Activated CD4-positive, alpha-beta T cell treated with anti-CD3 and anti-CD28 coated beads, Interleukin-2, amount 10 ng/mL, durations not matched to agents 7 days and 5 days (primary cell): ENCODE results near the gene IPO11. TPM values are rescaled to one million over a fixed set of nuclear protein-coding genes. Genes with fewer than 3 reads are reported as not detected.

Experiments used
- CTCF ChIA-PET: fragments of 350-600 bp; sonication (Branson Sonifier 250); formaldehyde crosslinking; loops from one replicate; lab custom pipeline; 2021; ENCODE audit warnings: antibody characterized with exemption; lab: Charles Lee
- POLR2A ChIA-PET: fragments of 350-600 bp; sonication (Branson Sonifier 250); formaldehyde crosslinking; loops from one replicate; lab custom pipeline; 2021; ENCODE audit warnings: antibody characterized with exemption; lab: Charles Lee
- DNase-seq: peaks from one replicate; pipeline ENCODE4 v3.0.0-alpha.2; 2020
- H3K27ac Mint-ChIP-seq: one replicate; pipeline ENCODE4 v1.8.0; 2021; ENCODE audit warnings: mild to moderate bottlenecking, moderate library complexity, mixed read lengths
- H3K27me3 Mint-ChIP-seq: one replicate; pipeline ENCODE4 v1.8.0; 2021; ENCODE audit warnings: mixed read lengths
- H3K36me3 Mint-ChIP-seq: one replicate; pipeline ENCODE4 v1.8.0; 2021; ENCODE audit warnings: low read depth, mixed read lengths
- H3K4me1 Mint-ChIP-seq: one replicate; pipeline ENCODE4 v1.8.0; 2021; ENCODE audit warnings: mixed read lengths
- H3K4me3 Mint-ChIP-seq: one replicate; pipeline ENCODE4 v1.8.0; 2021; ENCODE audit warnings: mild to moderate bottlenecking, moderate library complexity, mixed read lengths
- H3K9me3 Mint-ChIP-seq: one replicate; pipeline ENCODE4 v1.8.0; 2021; ENCODE audit warnings: mixed read lengths
- total RNA-seq, 2 experiments: library from RNA; stranded (reverse); gene quantifications; one replicate each; pipeline ENCODE4 v1.2.3, GENCODE V29; 2021

Gene IPO11
- total RNA-seq, 2 experiments from 2014 or later = 27.3 to 29.9 TPM

DNA sequence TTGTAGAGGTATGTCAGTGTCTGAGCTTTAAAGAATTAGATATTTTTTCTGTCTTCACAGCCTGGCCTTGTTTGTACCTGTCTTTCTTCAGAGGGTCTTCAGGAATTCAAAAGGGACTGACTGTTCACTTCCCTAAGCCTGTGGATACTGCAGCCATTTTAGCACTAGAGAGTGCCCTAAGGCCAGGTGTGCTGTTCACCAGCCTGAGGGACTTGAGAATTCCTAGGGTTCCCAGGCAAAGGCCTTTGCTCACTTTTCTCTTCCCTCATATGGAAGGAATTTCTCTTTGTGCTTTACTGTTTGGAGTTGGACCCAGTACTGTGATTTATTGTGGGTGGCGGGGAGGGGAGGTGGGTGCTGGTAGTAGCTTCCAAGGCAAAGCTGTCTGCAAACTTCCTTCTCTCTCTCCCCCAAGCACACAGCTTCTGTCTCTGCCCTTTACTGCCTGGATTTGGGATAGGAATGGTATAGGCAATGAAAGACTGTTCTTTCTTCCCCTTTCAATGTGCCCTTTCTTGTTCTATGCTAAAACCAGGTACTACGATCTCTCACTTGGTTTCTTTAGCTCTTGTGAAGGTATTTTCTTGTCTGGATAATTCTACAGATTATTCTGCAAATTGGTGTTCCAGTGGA, 156.4 kb downstream of the IPO11 start:
- Mint-ChIP-seq H3K36me3 (peaks cover 40% of the 10 kb centered on the region), H3K9me3 (peaks cover 28% of the 10 kb centered on the region), H3K27me3 (no peaks in the 10 kb centered on the region), H3K27ac (no peak overlapping the region), H3K4me1 (no peaks in the 10 kb centered on the region), H3K4me3 (no peak overlapping the region)
- ChIA-PET CTCF (interaction anchor here (0.7 to 1.0 kb wide), 2 partner anchors 10 to 96 kb away, joined by 3 to 4 read pairs; partner anchors contain the start of gene LRRC70), POLR2A (no interaction called here)
- DNase-seq = no peak

DNA sequence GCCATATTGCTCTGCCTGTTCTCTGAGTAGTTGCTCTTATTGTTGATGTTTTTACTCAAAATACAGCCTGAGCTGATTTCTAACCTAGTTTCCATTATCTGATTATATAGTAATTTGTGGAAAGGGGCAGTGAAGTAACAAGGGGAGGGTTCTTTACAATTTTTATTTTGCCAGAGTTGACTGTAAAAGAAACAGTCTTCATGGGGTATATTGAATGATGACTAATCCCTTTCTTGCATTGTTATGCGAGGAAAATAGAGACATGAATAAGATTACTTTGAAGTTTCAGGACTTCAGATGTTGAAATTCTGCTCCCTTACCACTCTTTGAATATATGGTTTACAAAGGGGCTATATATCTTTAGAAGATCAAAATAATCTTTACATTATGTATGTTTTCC, 156.9 kb downstream of the IPO11 start:
- Mint-ChIP-seq H3K9me3 (peaks cover 26% of the 10 kb centered on the region), H3K36me3 (peaks cover 40% of the 10 kb centered on the region), H3K27me3 (no peaks in the 10 kb centered on the region), H3K4me3 (no peak overlapping the region), H3K4me1 (no peaks in the 10 kb centered on the region), H3K27ac (no peak overlapping the region)
- ChIA-PET POLR2A (no interaction called here), CTCF (no interaction called here)
- no peak for DNase-seq

DNA sequence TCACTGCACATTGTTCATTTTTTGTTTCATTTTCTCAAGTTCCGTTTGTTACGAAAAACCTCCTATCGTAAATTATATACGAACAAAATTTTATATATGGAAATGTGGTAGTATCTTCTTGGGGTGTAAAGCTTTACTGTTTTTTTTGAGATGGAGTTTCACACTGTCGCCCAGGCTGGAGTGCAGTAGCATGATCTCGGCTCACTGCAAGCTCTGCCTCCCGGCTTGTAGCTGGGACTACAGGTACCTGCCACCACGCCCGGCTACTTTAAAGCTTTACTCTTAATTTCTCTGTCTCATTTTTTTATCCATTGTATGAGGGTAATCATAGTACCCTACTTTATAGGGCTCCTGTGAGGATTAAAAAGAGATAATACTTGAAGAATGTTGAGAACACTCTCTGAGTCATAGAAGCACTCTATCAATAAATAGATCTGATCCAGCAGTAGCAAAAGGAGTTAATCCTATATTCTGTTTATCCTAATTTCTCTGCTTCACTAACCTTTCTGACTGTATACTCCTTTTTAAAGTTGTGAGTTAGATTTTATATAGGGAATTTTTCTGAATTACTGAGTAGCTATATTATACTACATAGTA, 160.5 kb downstream of the IPO11 start:
- H3K36me3 Mint-ChIP-seq = peaks cover 22% of the 10 kb centered on the region
- no peaks in the 10 kb centered on the region for H3K27me3 Mint-ChIP-seq
- CTCF ChIA-PET = interaction anchor here (0.6 to 1.3 kb wide), 3 partner anchors 15 to 1296 kb away, joined by 3 to 4 read pairs (median 4); no protein-coding TSS in a partner anchor
- POLR2A ChIA-PET = no interaction called here
- no peak overlapping the region for H3K27ac Mint-ChIP-seq
- no peak for DNase-seq
- H3K9me3 Mint-ChIP-seq = peaks cover 11% of the 10 kb centered on the region
- no peak overlapping the region for H3K4me3 Mint-ChIP-seq
- peaks cover 17% of the 10 kb centered on the region for H3K4me1 Mint-ChIP-seq

DNA sequence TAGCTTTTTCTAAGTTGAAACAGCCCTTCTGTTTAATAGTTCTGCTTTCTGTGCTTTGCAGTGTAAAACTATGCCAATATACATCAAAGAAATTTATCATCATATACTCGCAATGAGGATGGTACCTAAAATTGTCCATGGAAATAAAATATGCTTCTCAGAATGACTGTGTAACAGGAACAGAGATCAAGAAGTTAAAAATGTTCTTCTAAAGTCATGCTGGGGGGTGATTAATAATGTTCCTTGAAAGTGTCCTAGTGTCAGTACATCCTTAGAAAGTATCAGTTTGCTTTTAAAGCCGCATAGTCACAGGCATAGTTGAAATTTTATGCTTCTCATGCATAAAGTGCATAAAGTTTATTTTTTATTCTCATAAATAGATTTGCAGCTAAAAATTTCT, 162.0 kb downstream of the IPO11 start:
- Mint-ChIP-seq H3K4me3 (no peak overlapping the region), H3K27me3 (no peaks in the 10 kb centered on the region), H3K36me3 (peaks cover 9% of the 10 kb centered on the region), H3K27ac (no peak overlapping the region), H3K4me1 (peaks cover 23% of the 10 kb centered on the region), H3K9me3 (no peaks in the 10 kb centered on the region)
- DNase-seq = no peak
- POLR2A ChIA-PET = no interaction called here
- CTCF ChIA-PET = interaction anchor here (0.6 to 1.3 kb wide), 2 partner anchors 41 to 111 kb away, joined by 3 to 4 read pairs; no protein-coding TSS in a partner anchor

DNA sequence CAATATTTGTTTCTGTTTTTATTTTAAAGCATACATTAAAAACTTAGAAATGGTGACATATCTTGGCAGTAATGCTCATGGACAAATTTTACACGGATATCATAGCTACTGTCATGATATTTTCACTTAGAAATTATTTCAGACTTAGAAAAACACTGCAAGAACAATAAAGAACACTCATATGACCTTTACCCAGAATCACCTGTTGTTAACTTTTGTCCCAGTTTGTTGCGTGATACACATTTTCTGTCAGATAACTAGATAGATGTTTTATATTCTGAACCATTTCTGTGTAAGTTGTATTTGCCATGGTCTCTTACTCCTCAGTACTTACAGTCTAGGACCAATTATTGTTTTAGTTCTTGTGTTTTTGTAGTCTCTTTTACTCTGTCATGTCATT, 162.5 kb downstream of the IPO11 start:
- Mint-ChIP-seq H3K4me1 (peaks cover 23% of the 10 kb centered on the region), H3K4me3 (no peak overlapping the region), H3K36me3 (peaks cover 9% of the 10 kb centered on the region), H3K27me3 (no peaks in the 10 kb centered on the region), H3K27ac (no peak overlapping the region), H3K9me3 (no peaks in the 10 kb centered on the region)
- ChIA-PET CTCF (interaction anchor here (0.6 kb wide), 1 partner anchor 112 kb away, joined by 3 read pairs; no protein-coding TSS in a partner anchor), POLR2A (no interaction called here)
- no peak for DNase-seq

DNA sequence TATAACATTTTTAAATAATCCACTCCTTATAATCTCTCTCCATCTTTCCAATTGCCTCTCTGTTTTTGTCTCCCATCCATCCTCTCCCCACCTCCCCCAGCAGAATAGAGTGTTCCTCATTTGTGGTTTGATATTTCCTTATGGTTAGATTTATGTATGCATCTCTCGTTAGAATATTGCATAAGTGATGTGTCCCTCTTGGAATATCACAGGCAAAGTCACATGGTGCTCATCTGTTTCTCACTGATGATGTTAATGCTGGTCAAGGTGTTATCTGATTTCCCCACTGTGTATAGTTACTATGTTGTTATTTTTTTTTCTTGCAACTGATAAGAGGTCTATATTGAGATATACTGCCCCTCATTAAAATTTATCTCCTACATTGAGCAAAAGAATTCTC, 162.9 kb downstream of the IPO11 start:
- no peaks in the 10 kb centered on the region for H3K27me3 Mint-ChIP-seq
- no peak overlapping the region for H3K4me3 Mint-ChIP-seq
- H3K36me3 Mint-ChIP-seq = peaks cover 12% of the 10 kb centered on the region
- no peaks in the 10 kb centered on the region for H3K9me3 Mint-ChIP-seq
- ChIA-PET CTCF (no interaction called here), POLR2A (no interaction called here)
- DNase-seq = no peak
- peaks cover 25% of the 10 kb centered on the region for H3K4me1 Mint-ChIP-seq
- peak overlapping the region; percentile 13 for H3K27ac Mint-ChIP-seq

DNA sequence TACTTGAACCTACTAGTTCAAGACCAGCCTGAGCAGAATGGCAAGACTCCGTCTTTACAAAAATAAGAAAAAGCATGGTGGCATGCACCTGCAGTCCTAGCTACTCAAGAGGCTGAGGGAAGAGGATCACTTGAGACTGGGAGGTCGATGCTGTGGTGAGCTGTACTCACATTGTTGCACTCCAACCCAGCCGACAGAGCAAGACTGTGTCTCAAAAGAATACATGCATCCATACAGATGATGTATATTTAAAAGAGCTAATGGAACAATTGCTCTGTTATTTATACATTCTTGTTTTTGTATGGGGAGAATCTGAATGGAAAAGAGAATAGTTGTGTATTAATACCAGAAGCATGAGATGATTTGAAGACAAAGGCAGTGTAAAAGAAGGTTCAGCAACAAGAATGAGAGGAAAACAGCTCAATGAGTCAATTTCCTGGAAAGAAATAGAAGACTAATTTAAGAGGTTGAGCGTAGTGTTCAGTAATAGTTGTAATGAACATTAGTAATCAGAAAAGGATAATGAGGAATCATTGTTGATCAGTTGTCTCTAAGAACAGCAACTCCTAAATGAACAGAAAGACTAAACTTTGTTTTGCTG, 164.1 kb downstream of the IPO11 start:
- no peak for DNase-seq
- H3K4me1 Mint-ChIP-seq = peaks cover 33% of the 10 kb centered on the region
- no peaks in the 10 kb centered on the region for H3K27me3 Mint-ChIP-seq
- POLR2A ChIA-PET = no interaction called here
- H3K4me3 Mint-ChIP-seq = no peak overlapping the region
- H3K27ac Mint-ChIP-seq = no peak overlapping the region
- CTCF ChIA-PET = no interaction called here
- no peaks in the 10 kb centered on the region for H3K9me3 Mint-ChIP-seq
- peaks cover 15% of the 10 kb centered on the region for H3K36me3 Mint-ChIP-seq

DNA sequence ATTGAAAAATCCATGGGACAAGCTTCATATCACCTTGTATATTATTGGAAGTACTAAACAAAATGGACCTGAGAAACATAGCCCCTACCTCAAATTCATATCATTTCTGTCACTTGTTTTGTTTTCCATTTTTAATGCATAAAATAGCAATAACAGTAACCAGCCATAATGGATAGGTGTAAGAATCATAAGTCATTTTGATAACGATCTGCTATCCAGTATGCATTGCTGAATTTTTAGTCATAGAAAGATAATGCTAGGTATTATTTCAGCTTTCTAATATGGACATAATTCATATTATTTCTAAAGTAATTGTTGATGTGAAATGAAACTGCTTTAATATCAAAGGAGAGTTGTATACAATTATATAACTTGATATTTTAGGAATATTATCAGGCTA, 164.9 kb downstream of the IPO11 start:
- Mint-ChIP-seq H3K27me3 (no peaks in the 10 kb centered on the region), H3K4me1 (peaks cover 41% of the 10 kb centered on the region), H3K9me3 (no peaks in the 10 kb centered on the region), H3K4me3 (no peak overlapping the region), H3K27ac (no peak overlapping the region), H3K36me3 (peaks cover 14% of the 10 kb centered on the region)
- ChIA-PET POLR2A (interaction anchor here (0.6 kb wide), 1 partner anchor 165 kb away, joined by 4 read pairs; the partner anchor contains the start of gene IPO11), CTCF (interaction anchor here (1.5 kb wide), 1 partner anchor 9 kb away, joined by 3 read pairs; no protein-coding TSS in a partner anchor)
- DNase-seq = no peak

DNA sequence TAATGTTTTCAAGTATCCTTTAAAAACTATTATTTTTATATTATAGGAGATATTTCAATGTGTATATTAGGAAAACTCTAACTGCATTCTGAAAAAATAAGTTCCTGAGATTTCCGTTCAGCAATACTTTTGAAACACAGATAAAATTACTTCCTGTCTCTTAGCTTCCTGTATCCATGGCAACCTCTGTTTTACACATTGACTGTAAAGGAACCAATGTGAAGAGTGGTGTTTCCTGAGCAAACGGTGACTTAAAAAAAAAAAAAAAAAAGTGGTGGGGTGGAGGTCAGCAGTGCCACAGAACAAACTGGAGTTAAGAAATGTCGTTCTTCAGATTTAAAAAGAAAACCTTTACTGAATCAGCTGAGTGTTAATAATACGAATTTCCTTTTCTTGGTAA, 166.0 kb downstream of the IPO11 start, which contains the start of gene LRRC70:
LRRC70 (plus strand) TSS at position 280 of the 400 bp plus-strand sequence. CDS start 620 bp downstream, outside the sequence.
- ChIA-PET CTCF (interaction anchor here (0.6 to 1.5 kb wide), 4 partner anchors 8 to 401 kb away, joined by 3 to 4 read pairs (median 3); no protein-coding TSS in a partner anchor), POLR2A (no interaction called here)
- Mint-ChIP-seq H3K27ac (peak within 1 kb of the TSS; percentile 10), H3K4me1 (peaks cover 41% of the 10 kb centered on the region), H3K36me3 (peaks cover 14% of the 10 kb centered on the region), H3K4me3 (peak within 1 kb of the TSS; percentile 62), H3K9me3 (no peaks in the 10 kb centered on the region), H3K27me3 (no peaks in the 10 kb centered on the region)
- DNase-seq = peak; percentile 64

DNA sequence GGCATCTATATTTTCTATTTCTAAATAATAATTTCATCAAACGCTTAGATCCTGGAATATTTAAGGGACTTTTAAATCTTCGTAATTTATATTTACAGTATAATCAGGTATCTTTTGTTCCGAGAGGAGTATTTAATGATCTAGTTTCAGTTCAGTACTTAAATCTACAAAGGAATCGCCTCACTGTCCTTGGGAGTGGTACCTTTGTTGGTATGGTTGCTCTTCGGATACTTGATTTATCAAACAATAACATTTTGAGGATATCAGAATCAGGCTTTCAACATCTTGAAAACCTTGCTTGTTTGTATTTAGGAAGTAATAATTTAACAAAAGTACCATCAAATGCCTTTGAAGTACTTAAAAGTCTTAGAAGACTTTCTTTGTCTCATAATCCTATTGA, 167.2 kb downstream of the IPO11 start:
- DNase-seq = no peak
- ChIA-PET CTCF (no interaction called here), POLR2A (no interaction called here)
- peaks cover 45% of the 10 kb centered on the region for H3K4me1 Mint-ChIP-seq
- no peaks in the 10 kb centered on the region for H3K27me3 Mint-ChIP-seq
- peaks cover 14% of the 10 kb centered on the region for H3K36me3 Mint-ChIP-seq
- no peaks in the 10 kb centered on the region for H3K9me3 Mint-ChIP-seq
- H3K4me3 Mint-ChIP-seq = no peak overlapping the region
- no peak overlapping the region for H3K27ac Mint-ChIP-seq

DNA sequence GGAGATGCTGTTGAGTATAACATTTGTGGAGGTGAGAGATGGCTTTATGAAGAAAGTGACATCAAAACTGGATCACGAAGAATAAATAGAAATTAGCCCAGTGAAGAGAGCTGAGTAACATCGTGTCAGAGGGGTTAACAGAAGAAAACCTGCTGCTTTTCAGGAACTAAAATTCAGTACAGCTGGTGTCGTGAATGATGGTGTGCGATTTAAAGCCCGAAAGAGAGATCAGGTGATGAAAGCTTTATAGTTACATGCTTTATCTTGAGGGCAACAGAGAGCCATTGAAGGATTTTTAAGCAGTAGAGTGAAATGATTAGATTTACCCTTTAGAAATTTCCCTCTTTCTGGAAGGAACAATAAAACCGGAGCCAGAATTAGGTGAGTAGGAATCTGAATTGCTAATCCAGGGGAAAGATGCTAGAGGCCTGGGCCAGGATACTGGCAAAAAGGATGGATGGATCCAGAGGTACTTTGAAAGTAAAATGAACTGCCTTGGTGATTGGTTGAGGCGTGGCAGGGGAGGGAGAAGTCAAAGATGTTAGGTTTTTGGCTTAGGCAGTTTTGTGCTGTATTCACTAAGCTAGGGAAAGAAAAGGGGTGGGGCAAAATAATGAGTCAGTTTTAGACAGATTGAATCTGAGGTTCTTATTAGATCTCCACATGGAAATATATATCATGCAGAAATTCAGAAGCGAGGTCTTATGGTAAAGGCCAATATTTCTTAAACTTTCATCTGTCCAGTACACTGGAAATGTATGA, 169.5 kb downstream of the IPO11 start:
- Mint-ChIP-seq H3K27me3 (no peaks in the 10 kb centered on the region), H3K27ac (no peak overlapping the region), H3K36me3 (peaks cover 10% of the 10 kb centered on the region), H3K4me1 (peaks cover 47% of the 10 kb centered on the region), H3K9me3 (no peaks in the 10 kb centered on the region), H3K4me3 (no peak overlapping the region)
- ChIA-PET CTCF (interaction anchor here (1.0 to 2.5 kb wide), 4 partner anchors 11 to 50 kb away, joined by 3 to 8 read pairs (median 4); no protein-coding TSS in a partner anchor), POLR2A (no interaction called here)
- no peak for DNase-seq

DNA sequence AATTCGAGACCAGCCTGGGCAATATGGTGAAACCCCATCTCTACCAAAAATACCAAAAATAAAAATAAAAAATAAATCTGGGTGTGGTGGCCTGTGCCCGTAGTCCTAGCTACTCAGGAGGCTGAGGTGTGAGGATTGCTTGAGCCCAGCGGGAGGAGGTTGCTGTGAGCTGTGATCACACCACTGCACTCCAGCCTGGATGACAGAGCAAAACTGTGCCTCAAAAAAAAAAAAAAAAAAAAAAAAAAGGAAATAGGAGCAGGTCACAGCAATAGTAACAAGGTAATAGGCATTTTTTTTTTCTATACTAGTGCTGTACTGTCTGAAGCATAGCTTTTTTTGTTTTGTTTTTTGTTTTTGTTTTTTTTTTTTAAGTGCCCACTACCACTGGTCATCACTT, 171.8 kb downstream of the IPO11 start:
- ChIA-PET POLR2A (no interaction called here), CTCF (interaction anchor here (1.1 kb wide), 1 partner anchor 118 kb away, joined by 3 read pairs; no protein-coding TSS in a partner anchor)
- Mint-ChIP-seq H3K36me3 (peaks cover 14% of the 10 kb centered on the region), H3K27me3 (no peaks in the 10 kb centered on the region), H3K9me3 (no peaks in the 10 kb centered on the region), H3K4me1 (peaks cover 38% of the 10 kb centered on the region), H3K27ac (no peak overlapping the region), H3K4me3 (no peak overlapping the region)
- DNase-seq = no peak
